H9 (cell line): ENCODE data around the gene CCDC30. TPM values are rescaled to one million over a fixed set of nuclear protein-coding genes. Genes with fewer than 3 reads are reported as not detected.

Experiments
- DNase-seq: peaks from one replicate; pipeline ENCODE4 v3.0.0-alpha.2; 2017
- H2AFZ ChIP-seq: one replicate; pipeline ENCODE4 v1.6.1; 2013; ENCODE audit warnings: mild to moderate bottlenecking, low read length, control low read depth, moderate library complexity
- H2AK5ac ChIP-seq: 2 replicates; pipeline ENCODE4 v1.6.1; 2013; ENCODE audit warnings: low read length, control low read depth, mixed read lengths; ENCODE audit not compliant: insufficient read length
- H2BK120ac ChIP-seq: one replicate; pipeline ENCODE4 v1.6.1; 2013; ENCODE audit warnings: low read depth, mild to moderate bottlenecking, low read length, control low read depth, inconsistent platforms; ENCODE audit not compliant: poor library complexity, severe bottlenecking
- H2BK12ac ChIP-seq: 2 replicates; pipeline ENCODE4 v1.6.1; 2013; ENCODE audit warnings: low read length, control low read depth, mixed read lengths, low read depth; ENCODE audit not compliant: insufficient read length
- H2BK15ac ChIP-seq: 2 replicates; pipeline ENCODE4 v1.6.1; 2013; ENCODE audit warnings: low read depth, low read length, control low read depth
- H2BK20ac ChIP-seq: one replicate; pipeline ENCODE4 v1.6.1; 2013; ENCODE audit warnings: low read depth, mild to moderate bottlenecking, low read length, control low read depth, inconsistent platforms; ENCODE audit not compliant: poor library complexity, severe bottlenecking
- H2BK5ac ChIP-seq: 2 replicates; pipeline ENCODE4 v1.6.1; 2013; ENCODE audit warnings: low read length, control low read depth, mixed read lengths; ENCODE audit not compliant: insufficient read length
- H3K14ac ChIP-seq: 2 replicates; pipeline ENCODE4 v1.6.1; 2013; ENCODE audit warnings: low read length, control low read depth; ENCODE audit not compliant: insufficient read depth
- H3K18ac ChIP-seq: 2 replicates; pipeline ENCODE4 v1.6.1; 2013; ENCODE audit warnings: low read depth, mild to moderate bottlenecking, mixed read lengths, low read length, control low read depth; ENCODE audit not compliant: insufficient read length
- H3K23ac ChIP-seq: 2 replicates; pipeline ENCODE4 v1.6.1; 2013; ENCODE audit warnings: low read length, control low read depth, mixed read lengths, low read depth; ENCODE audit not compliant: insufficient read length
- H3K23me2 ChIP-seq: 2 replicates; pipeline ENCODE4 v1.6.1; 2013; ENCODE audit warnings: low read depth, mild to moderate bottlenecking, mixed read lengths, low read length, control low read depth; ENCODE audit not compliant: insufficient read length, poor library complexity, severe bottlenecking
- H3K27ac ChIP-seq: 2 replicates; pipeline ENCODE4 v1.5.1; 2013; ENCODE audit warnings: low read length, control low read depth, mixed read lengths, low read depth; ENCODE audit not compliant: insufficient read length
- H3K27me3 ChIP-seq: 2 replicates; pipeline ENCODE4 v1.6.1; 2013; ENCODE audit warnings: low read length, control low read depth, inconsistent platforms; ENCODE audit not compliant: insufficient read depth
- H3K4ac ChIP-seq: 2 replicates; pipeline ENCODE4 v1.6.1; 2013; ENCODE audit warnings: low read depth, mild to moderate bottlenecking, control low read depth, inconsistent platforms, low read length, moderate library complexity
- H3K4me1 ChIP-seq: 2 replicates; pipeline ENCODE4 v1.6.1; 2013; ENCODE audit warnings: low read length, control low read depth, inconsistent platforms; ENCODE audit not compliant: insufficient read depth
- H3K4me2 ChIP-seq: 2 replicates; pipeline ENCODE4 v1.6.1; 2013; ENCODE audit warnings: low read length, control low read depth, mixed read lengths; ENCODE audit not compliant: insufficient read length, insufficient read depth
- H3K56ac ChIP-seq: 2 replicates; pipeline ENCODE4 v1.6.1; 2013; ENCODE audit warnings: low read depth, mild to moderate bottlenecking, mixed read lengths, low read length, control low read depth; ENCODE audit not compliant: insufficient read length
- H3K79me1 ChIP-seq: 2 replicates; pipeline ENCODE4 v1.6.1; 2013; ENCODE audit warnings: low read depth, mild to moderate bottlenecking, moderate library complexity, low read length, control low read depth, inconsistent platforms; ENCODE audit not compliant: insufficient read depth, poor library complexity, severe bottlenecking
- H3K79me2 ChIP-seq: 2 replicates; pipeline ENCODE4 v1.6.1; 2013; ENCODE audit warnings: low read length, control low read depth, inconsistent platforms; ENCODE audit not compliant: insufficient read depth
- H3K9ac ChIP-seq: 2 replicates; pipeline ENCODE4 v1.6.1; 2013; ENCODE audit warnings: low read length, control low read depth, mixed read lengths; ENCODE audit not compliant: insufficient read length; ENCODE audit errors: extremely low read depth
- H3K9me3 ChIP-seq: one replicate; pipeline ENCODE4 v1.6.1; 2013; ENCODE audit warnings: low read depth, low read length, inconsistent platforms; ENCODE audit not compliant: control insufficient read depth
- H3T11ph ChIP-seq: one replicate; pipeline ENCODE4 v1.6.1; 2013; ENCODE audit warnings: mild to moderate bottlenecking, low read length, control low read depth, inconsistent platforms
- H4K20me1 ChIP-seq: one replicate; pipeline ENCODE4 v1.6.1; 2013; ENCODE audit not compliant: control insufficient read depth, insufficient read length, insufficient read depth
- H4K5ac ChIP-seq: 2 replicates; pipeline ENCODE4 v1.6.1; 2013; ENCODE audit warnings: low read depth, mild to moderate bottlenecking, mixed read lengths, low read length, control low read depth; ENCODE audit not compliant: insufficient read length
- H4K8ac ChIP-seq: replicated peaks from 2 replicates; pipeline ENCODE4 v1.6.1; 2013; ENCODE audit warnings: low read length, control low read depth, mixed read lengths, low read depth; ENCODE audit not compliant: insufficient read length
- H4K91ac ChIP-seq: 2 replicates; pipeline ENCODE4 v1.6.1; 2013; ENCODE audit warnings: low read depth, mild to moderate bottlenecking, moderate library complexity, mixed read lengths, low read length, control low read depth; ENCODE audit not compliant: insufficient read length
- H3K27ac Mint-ChIP-seq, 3 experiments: 2 replicates in 2 of 3; 3 replicates in 1 of 3; pipeline ENCODE4 v1.8.0; 2020 to 2021; ENCODE audit warnings: mixed read lengths in 3 of 3, mild to moderate bottlenecking in 1 of 3, moderate library complexity in 1 of 3
- H3K27me3 Mint-ChIP-seq: 2 replicates; pipeline ENCODE4 v1.8.0; 2021; ENCODE audit warnings: low read depth, mild to moderate bottlenecking, moderate library complexity, mixed read lengths
- H3K36me3 Mint-ChIP-seq, 3 experiments: 2 replicates in 2 of 3; 3 replicates in 1 of 3; pipeline ENCODE4 v1.8.0; 2020 to 2021; ENCODE audit warnings: low read depth in 3 of 3, mixed read lengths in 3 of 3; ENCODE audit not compliant: insufficient read depth in 1 of 3
- H3K4me1 Mint-ChIP-seq, 2 experiments: 2 replicates each; pipeline ENCODE4 v1.8.0; 2020; ENCODE audit warnings: mixed read lengths in 2 of 2
- H3K4me3 Mint-ChIP-seq, 2 experiments: 2 replicates in 1 of 2; 3 replicates in 1 of 2; pipeline ENCODE4 v1.8.0; 2020 to 2021; ENCODE audit warnings: mild to moderate bottlenecking in 2 of 2, mixed read lengths in 2 of 2, moderate library complexity in 1 of 2
- H3K9me3 Mint-ChIP-seq, 2 experiments: 2 replicates in 1 of 2; 3 replicates in 1 of 2; pipeline ENCODE4 v1.8.0; 2020; ENCODE audit warnings: mild to moderate bottlenecking in 2 of 2, mixed read lengths in 2 of 2, moderate library complexity in 1 of 2
- WGBS: extraction: QIAGEN DNeasy Blood & Tissue Kit; methylation state at CpG from one replicate; pipeline ENCODE4 v1.1.7; 2013; ENCODE audit warnings: missing lambda C conversion rate, low lambda C conversion rate, mixed read lengths; ENCODE audit not compliant: insufficient read length; ENCODE audit errors: extremely low coverage; 5-methylcytosine and 5-hydroxymethylcytosine counted together
- total RNA-seq: library from RNA; stranded (reverse); gene quantifications from 2 replicates; pipeline ENCODE4 v1.2.1, GENCODE V29; 2021
- TF ChIP-seq, protein P1 (sequence below): fragments of 200-600 bp; sonication (generic); conservative IDR thresholded peaks from 3 replicates; pipeline ENCODE4 v1.8.0; 2021; ENCODE audit warnings: antibody characterized with exemption, mild to moderate bottlenecking

CCDC30 gene
- total RNA-seq, 1 experiment from 2014 or later, result 1.8 TPM

DNA sequence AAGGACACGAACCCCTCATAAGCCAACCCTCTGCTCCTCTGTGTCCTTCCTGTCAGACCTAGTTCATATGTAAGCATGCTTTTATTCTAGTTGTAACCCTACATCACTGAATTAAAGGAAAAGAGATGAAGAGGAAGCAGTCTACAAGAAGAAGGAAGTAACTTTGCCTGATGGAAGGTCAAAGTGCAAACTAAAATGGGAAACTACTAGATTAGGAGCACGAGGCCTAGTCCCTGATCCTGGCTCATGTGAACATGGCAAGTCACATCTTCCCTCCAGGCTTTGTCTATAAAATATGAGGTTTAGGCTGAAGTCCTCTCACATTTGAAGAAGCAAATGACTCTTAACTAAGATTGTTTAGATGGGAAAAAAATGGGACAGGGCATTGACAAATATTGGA is 20.4 kb upstream of the CCDC30 start:
- H2BK20ac ChIP-seq, result no peak overlapping the region
- H3K27me3 Mint-ChIP-seq, result no peaks in the 10 kb centered on the region; the same call in 1 of the 2 replicates

More for the DNA sequence above, 20.4 kb upstream of the CCDC30 start:
- Histone ChIP-seq H3K9ac (no peak overlapping the region), H3K4me2 (no peak overlapping the region), H2BK120ac (no peak overlapping the region), H3K18ac (no peak overlapping the region), H2BK5ac (no peak overlapping the region), H3K27me3 (no peaks in the 10 kb centered on the region), H3K23me2 (no peaks in the 10 kb centered on the region), H3K4ac (no peak overlapping the region), H4K91ac (no peak overlapping the region), H3K23ac (no peak overlapping the region), H3T11ph (no peak overlapping the region), H3K27ac (no peak overlapping the region), H3K4me1 (no peaks in the 10 kb centered on the region), H3K79me2 (no peaks in the 10 kb centered on the region), H3K79me1 (no peaks in the 10 kb centered on the region), H4K20me1 (no peaks in the 10 kb centered on the region), H4K5ac (no peak overlapping the region), H3K14ac (no peak overlapping the region), H4K8ac (no peak overlapping the region), H3K56ac (no peak overlapping the region), H2BK12ac (no peak overlapping the region), H2AK5ac (no peak overlapping the region), H2AFZ (no peak overlapping the region), H2BK15ac (no peak overlapping the region), H3K9me3 (no peaks in the 10 kb centered on the region)
- no CpG with 5 or more reads among the region's 2 CpGs for WGBS
- Mint-ChIP-seq H3K9me3 (no peaks in the 10 kb centered on the region), H3K36me3 (no peaks in the 10 kb centered on the region), H3K27ac (no peak overlapping the region), H3K4me1 (no peaks in the 10 kb centered on the region), H3K4me3 (no peak overlapping the region)
- no peak for DNase-seq
- TF ChIP-seq, protein P1, sequence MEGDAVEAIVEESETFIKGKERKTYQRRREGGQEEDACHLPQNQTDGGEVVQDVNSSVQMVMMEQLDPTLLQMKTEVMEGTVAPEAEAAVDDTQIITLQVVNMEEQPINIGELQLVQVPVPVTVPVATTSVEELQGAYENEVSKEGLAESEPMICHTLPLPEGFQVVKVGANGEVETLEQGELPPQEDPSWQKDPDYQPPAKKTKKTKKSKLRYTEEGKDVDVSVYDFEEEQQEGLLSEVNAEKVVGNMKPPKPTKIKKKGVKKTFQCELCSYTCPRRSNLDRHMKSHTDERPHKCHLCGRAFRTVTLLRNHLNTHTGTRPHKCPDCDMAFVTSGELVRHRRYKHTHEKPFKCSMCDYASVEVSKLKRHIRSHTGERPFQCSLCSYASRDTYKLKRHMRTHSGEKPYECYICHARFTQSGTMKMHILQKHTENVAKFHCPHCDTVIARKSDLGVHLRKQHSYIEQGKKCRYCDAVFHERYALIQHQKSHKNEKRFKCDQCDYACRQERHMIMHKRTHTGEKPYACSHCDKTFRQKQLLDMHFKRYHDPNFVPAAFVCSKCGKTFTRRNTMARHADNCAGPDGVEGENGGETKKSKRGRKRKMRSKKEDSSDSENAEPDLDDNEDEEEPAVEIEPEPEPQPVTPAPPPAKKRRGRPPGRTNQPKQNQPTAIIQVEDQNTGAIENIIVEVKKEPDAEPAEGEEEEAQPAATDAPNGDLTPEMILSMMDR, result no peak
